ENCODE data around the gene CNIH3.
A peak's percentile ranks its signal among the peaks of the same experiment; 100 is the strongest.
"Not testable (repeated sequence)": the region's sequence is repeated elsewhere in the genome, so short reads cannot be mapped to it uniquely, and the experiment has no call there.

The CNIH3 gene

DNA sequence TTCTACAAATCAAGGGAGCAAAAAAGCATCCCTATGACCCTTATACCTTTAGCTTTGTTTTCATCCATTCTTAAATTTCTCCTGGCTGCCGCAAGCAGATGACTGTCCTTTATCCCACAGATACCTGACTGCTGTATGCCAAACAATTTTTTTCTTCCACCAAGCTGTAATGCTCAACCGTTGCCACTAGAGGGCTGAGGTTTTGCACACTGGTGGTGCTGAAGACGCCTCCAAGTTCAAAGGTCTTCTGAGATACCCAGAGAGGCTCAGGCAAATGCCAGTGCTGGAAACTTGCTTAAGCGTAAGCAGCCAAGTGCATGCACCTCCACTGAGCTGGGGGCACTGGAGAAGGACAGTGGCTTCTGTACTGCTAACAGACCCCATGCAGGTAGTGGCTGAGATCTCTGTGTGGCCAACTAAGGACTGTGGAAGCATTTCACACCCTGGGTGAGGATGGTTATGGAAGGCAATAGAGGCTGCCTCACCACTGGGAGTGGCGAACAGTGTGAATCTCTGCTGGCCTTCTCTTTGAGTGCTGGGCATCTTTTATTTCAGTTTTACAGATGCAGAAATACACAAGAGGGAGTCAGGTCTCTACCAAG, 28.5 kb downstream of the CNIH3 start:
- DNase-seq = peak; percentile 49

DNA sequence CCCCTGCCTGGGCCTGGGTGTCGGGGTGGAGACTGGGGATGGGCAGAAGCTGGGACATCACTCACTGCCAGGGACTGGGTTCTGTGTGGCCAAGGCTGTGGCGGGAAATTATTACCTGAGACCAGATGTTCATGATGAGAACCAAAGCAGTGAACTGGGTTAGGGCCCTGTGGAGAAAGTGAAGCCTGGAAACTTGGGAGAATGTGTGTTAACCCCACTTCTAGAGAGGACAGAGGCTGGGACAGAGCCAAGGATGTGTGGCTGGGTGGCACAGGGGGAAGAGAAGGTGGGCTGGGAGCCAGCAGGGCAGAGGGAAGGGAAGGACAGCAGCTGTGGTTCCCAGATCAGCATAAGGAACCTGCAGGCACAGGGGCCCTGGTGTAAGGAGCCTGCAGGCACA, 31.3 kb downstream of the CNIH3 start:
- no peak for DNase-seq

DNA sequence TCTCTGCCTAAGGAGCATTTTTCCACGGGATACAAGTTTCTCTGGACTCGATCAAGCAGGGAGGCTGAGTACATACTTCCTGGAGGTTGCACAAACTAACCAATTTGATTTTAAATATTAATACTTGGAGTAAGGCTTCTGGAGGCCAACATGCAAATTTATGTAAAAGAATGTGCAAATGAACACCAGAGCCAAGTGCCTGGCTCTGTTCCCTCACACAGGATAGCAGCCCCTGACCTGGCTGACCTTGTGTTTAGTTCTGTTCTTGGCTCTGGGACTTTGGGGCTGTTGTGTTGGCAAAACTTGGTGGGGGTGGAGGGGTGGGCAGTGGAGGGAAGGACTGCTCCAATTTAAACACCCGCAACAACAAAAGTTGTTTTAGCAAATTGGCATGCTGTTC, 34.2 kb downstream of the CNIH3 start:
- DNase-seq = no peak

DNA sequence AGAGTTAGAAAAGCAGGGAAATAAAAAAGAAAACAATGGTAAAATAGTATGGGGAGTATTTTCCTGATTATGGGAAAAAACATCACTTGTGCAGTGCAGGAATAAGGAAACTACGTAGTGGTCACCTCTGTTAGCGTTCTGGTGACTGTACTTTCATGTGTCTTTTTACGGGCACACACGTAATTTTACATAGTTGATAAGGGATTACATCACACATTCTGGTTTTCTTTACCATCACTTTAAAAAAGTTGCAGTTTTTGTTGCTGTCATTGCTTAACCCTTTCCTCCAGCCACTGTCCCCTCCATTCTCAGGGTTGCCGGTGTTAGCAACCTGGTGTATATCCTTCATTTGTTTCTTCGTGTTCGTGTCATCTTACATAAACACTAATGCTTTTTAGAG, 35.1 kb downstream of the CNIH3 start:
- no peak for DNase-seq

DNA sequence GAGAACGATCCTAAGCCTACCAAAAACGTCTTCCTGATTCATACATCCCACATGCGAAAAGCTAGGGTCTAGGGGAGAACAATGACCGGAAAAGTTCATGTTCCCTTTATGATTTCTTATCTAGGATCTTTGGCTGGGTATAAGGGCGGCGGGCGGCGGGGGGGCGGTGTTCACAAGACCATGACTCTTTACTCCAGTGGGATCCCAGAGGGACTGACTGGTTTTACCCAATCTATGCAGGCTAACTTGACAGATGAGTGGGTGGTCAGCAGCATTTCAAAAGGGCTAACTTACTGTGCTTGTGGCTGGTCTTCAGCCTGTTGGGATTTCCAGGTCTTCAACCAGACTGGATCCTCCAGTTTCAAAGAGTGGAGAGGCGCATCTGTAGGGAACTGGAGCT, 40.3 kb downstream of the CNIH3 start:
- no peak for DNase-seq

DNA sequence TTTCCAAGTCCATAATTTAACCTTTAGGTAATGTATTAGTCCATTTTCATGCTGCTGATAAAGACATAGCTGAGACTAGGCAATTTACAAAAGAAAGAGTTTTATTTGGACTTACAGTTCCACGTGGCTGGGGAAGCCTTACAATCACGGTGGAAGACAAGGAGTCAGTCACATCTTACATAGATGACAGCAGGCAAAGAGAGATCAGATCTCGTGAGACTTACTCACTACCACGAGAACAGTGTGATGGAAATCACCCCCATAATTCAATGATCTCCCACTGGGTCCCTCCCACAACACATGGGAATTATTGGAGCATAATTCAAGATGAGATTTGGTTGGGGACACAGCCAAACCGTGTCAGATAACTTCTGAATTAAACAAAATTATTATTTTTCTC, 44.0 kb downstream of the CNIH3 start:
- no peak for DNase-seq

DNA sequence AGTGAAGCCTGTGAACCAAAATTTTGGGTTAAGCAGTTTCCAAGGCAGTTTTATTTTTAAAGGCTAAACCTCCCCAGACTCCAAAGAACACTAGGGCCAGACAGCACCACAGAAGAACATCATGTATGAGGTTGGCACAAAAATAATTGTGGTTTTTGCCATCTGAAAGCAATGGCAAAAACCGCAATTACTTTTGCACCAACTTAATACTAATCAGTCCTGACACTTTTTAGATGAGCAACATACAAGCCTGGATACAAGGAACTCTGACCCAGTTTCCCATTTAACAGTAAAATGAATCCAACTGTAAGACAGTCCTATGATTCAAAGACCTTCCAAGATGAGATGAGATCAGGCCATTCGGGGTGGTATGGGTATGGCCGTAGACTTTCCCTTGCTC, 46.8 kb downstream of the CNIH3 start:
- DNase-seq = no peak

DNA sequence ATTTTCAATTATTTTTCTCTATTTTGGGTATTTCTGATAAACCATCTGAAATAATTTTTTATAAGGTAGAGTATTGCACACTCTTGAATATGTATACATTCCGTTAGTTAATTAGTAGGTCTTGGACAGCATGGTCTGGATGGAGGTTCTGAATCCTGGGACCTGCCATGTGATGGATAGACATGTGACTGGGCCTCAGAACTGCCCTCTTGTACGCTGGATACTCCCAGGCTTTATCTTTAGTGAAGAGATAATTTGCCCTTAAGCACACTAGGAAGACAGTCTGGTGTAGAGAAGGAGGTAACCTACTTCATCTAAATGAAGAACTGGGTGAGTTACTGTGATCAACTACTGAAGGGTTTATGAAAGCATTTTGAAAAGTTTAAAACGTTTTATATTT, 48.9 kb downstream of the CNIH3 start:
- DNase-seq = no peak

DNA sequence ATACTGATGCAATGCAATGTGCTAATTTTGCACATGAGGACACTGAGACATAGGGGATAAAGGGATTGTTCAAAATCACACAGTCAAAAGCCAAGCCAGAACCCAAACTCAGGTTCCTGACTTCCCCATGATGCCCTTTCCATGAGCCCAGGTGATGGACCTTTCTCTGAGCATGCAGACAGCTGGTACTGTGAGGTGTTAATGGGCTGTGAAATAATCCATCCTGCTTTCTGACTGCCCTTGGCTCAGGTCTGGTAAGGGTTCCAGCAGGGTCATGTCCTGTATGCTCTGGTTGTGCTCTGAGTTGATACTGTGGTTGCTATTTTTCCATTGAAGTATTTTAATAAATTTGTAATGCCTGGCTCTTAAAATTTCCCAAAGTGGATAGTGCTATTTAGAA, 50.0 kb downstream of the CNIH3 start:
- no peak for DNase-seq

DNA sequence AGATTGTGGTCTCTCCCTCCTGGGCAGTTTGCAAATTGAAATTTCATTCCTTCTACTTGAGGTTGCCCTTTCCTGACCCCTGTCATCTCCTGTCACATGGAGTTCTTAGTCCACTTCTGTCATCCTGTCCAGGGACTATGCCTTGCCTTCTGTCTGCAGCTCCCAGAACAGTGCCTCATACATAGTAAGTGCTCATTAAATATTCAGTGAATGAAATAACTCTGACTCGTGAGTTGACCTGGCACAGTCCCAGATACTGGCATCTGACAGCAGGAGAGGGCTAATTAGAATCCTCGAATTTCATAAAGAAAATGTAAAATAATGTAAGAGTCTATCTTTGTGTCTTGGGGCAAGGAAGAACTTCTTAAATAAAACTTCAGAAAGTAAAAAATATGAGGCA, 50.8 kb downstream of the CNIH3 start:
- no peak for DNase-seq

DNA sequence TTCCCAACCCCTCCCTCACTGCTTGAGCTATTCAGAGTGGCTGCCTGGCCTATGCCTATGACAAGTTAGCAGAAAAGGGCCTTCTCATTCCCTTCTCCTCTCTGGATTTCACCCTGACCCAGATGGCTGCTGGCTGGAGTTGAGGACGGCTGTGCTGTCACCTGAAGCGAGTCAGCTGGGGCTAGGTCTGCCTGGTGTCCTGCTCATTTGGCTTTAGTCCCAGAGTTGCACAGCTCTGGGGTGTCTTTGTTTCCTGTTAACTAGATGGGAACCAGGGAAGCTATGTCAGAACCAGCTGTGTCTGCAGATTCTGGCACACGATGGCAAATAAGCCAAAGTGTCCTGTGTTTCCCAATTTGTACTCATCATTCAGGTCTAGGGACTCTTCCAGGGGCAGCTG, 52.9 kb downstream of the CNIH3 start:
- no peak for DNase-seq

DNA sequence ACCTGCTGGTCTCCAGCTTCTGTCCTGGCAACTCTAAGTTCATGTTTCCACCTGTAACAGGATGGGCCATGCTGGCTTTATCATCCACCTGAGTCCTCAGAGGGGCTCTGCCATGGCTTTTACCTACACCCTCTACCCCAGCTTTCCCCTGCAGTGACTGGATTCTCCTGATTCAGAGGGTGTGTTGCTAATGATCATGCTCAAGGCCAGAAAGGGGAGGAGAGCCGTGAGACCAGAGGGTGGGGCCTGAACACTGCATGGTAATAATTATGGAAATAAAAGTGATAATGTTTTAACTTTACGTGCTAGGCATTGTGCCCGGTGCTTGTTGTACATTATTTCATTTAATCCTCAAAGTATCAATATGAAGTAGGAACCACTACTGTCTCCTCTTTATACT, 53.3 kb downstream of the CNIH3 start:
- DNase-seq = no peak

DNA sequence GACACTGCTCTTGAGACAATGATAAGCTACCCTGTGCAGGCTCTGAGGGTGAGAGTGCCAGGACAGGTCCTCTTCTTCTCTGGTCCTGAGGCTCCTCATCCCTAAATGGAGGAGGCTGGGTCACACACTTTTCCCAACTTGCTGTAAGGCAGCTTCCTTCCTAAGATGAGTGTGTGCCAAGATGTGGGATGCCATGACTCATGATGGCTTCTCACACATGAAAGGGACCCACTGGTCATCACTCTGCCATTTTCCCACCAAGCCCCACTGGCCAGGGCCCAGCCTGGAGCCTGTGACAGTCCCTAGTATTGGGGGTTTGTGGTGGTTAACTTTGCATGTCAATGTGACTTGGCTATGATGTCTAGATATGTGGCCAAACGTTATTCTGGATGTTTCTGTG, 54.4 kb downstream of the CNIH3 start:
- DNase-seq = peak; percentile 31

DNA sequence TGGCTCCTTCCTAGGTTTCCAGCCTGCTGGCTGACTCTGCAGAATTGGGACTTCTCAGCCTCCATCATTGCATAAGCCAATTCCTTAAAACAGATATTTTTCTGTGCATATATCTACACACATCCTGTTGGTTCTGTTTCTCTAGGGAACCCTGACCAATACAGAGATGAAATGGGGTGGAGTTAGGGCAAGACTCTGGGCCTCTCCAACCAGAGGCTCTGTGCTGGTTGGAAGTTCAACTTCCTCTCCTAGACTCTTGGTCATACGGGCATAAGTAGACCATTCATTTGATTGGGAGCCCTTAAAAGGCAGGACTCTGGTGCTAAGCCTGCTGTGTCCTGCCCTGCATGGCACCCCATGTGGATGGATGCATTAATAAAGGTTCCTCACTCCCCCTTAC, 55.0 kb downstream of the CNIH3 start:
- no peak for DNase-seq

DNA sequence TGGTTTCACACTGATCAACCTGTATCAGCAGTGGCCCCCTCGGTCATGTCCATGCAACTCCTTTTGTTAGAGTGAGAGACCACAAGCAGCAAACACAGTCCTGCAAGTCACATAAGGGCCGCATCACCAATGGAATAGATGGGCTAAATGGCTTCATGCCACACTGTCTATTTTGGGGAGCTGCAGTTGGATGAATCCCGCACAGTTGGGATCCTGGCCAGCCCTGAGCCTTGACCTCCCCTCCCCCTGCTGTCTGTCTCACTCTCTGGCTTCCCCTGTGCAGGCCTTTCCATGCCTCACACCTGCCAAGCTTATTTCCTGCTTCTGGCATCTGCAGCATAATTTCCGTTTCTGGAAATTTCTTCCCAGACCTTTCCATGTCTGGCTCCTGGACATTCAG, 57.0 kb downstream of the CNIH3 start:
- DNase-seq = no peak

DNA sequence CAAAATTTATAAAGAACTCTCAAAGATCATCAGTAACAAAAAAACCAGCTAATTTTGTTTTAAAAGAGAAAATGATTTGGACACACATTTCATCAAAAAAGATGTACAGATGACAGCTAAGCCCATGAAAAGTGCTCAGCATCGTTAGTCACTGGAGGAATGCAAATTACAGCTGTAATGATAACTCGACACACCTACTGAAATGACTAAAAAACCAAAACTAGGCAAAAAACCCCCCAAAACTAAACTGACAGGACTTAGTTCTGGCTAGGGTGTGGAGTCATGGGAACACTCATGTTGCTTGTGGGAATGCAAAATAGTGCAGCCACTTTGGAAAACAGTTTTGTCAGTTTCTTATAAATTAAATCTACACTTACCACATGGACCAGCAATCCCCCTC, 59.5 kb downstream of the CNIH3 start:
- DNase-seq = no peak

DNA sequence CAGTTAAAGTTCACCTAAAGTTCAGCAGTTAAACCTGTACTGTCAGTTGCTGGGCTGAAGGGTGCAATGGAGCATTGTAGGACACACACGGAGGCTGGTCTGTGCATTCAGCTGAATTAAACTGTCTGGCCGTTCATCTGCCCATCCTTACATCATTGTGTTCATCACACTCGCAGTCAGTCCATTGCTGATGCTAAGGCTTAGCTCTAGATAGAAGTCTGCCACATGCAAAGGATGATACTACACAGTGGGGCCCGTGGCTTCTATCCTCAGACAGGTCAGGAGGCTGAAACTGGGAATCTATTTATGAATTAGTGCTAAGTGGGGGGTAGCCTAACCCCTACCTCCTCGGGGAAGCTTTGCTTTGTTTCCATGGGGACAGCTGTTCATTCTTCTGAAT, 60.4 kb downstream of the CNIH3 start:
- DNase-seq = no peak

DNA sequence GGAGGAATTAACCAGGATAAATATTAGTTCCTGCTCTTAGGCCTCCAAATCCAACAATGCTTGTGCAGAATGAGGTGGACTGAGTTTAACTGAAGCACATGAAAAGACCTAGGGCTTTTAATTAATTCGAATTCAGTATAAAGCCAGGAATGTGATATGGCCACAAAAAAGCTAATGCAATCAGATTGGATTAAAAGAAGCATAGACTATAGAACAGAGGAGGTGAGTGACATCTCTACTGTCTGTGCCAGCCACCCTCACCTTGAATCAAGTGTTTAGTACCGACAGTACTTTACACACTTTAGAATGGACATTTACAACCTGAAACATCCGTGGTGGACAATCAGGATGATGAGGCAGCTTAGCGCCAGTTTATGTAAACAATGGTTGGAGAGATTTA, 62.1 kb downstream of the CNIH3 start:
- DNase-seq = no peak

DNA sequence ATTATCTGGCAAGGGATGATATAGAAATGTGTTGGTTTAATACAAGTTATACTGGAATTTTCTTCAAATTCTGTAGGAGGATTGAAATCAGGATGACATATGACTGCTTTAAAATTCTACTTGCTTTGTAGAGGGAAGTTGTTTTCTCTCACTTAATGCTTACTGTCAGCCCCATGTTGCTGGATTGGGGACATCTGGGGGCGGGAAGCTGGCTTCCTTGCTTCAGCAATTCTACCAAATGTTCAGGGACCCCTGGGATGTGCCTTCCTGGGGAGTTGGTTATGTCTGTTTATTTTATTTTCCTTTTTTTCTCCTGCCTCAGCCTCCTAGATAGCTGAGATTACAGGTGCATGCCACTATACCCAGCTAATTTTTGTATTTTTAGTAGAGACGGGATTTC, 63.5 kb downstream of the CNIH3 start:
- no peak for DNase-seq

DNA sequence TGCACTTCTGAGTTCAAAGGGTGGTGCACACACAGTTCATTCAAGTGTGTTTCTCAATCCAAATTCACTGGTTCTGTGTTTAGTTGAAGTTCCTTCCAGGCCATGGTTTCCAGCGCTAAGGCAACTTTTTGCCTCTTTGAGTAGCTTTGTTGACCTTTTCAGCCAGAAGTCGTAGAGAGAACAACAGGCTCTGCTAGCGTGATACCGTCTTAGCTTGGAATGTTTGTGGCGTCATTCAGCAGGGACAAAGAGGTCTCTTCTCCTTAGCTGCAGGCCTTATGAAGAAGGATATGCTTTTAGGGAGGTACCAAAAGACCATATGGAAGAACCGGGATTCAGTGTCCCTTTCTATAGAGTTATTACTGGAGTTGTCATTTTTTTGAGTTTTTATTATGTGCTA, 65.7 kb downstream of the CNIH3 start:
- DNase-seq = no peak

DNA sequence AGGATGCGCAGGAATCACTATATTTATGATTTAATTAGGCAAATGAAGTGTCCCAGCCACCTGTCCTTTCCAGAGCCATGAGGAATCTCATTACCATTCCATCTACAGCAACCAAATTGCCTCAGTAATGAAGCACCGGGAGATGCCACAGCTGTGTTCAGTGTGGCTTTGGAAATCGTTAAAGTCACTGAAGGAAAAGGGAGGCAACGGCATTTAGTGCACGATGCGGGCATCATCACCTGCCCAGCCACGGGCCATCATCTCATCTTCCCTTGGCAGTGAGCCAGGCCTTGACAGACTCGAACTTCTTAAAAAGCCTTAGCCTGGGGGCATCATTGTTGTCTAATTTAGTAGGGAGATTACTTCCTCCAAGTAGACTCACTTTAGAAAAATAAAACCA, 67.8 kb downstream of the CNIH3 start:
- DNase-seq = no peak

DNA sequence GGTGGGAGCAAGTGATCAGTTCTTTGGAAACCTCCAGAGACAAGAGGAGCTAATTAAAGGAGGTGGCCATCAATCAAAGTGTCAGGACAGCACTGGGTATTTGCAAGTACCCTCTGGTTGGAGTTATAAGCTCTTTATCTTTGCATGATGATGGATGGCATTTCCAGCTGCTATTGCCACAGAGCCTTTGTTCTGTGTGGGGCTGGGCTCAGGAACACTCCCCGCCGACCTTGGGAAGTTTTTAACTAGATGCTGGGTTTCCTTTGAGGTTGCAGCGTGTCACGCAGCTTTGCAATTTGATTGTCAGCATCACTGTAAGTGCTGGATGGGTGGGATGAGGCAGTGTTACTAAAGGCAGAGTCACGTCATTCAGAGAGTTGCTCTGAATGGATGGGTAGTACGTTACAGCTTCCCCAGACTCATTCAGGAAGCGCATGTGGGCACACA, 68.9 kb downstream of the CNIH3 start:
- peak; percentile 40 for DNase-seq

DNA sequence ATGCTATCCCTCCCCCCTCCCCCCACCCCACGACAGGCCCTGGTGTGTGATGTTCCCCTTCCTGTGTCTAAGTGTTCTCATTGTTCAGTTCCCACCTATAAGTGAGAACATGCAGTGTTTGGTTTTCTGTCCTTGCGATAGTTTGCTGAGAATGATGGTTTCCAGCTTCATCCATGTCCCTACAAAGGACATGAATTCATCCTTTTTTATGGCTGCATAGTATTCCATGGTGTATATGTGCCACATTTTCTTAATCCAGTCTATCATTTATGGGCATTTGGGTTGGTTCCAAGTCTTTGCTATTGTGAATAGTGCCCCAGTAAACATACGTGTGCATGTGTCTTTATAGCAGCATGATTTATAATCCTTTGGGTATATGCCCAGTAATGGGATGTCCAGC, 70.0 kb downstream of the CNIH3 start:
- not testable (repeated sequence) for DNase-seq

DNA sequence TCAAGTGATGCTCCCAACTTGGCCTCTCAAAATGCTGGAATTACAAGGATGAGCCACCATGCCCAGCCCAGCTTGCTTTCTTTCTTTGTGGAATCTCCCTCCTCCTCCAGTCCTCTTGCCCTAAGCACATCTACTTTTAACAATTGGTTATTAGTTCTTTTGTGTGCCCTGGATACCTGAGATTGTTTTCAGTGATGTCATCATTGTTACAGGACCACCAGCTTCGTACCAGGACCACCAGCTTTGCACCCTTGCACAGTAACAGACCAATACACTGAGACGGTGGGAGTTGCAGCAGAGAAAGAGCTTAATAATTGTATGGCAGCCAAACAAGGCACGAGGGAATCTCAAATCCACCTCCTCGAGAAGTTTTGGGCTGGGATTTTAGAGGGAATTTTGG, 71.3 kb downstream of the CNIH3 start:
- DNase-seq = no peak

DNA sequence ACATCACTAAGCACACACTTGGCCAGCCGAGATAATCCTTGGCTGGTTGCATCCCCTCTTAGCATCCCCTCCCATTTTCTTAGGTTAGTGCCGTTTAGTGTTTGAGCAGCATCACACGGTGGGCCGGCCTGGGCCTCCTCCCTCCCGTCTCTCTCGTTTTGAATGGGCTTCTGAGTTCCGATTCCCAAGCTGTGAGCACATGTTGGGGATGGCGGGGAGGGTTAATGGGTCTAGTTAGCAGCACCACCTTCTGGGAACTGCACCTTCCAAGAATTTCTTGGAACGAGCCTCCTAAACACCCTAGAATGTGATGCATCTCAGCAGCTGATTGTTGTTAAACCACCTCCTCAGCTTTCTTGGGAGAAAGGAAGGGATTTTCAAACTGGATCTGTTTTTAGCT, 73.3 kb downstream of the CNIH3 start:
- no peak for DNase-seq

DNA sequence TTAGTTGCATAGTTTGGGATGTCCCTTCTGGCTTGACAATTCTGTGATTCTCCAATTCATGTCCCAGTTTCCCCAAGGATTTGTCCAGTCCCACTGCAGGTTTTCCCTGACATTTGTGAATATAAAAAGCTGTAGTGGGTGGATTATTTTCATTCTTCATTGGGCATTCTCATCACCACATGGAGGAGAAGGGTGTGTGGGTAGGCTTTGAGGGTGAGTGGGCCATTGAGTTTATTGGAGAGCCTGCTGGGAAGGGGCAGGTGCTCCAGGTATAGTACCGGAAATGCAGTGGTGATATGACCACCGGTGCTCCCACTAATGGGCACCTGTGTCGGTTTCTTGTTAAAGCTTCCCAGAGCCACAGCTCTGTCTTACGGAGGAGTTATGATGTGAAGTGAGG, 74.5 kb downstream of the CNIH3 start:
- DNase-seq = no peak
